Tibial nerve (tissue), 3 donors: Measurements from ENCODE around the gene APOBEC3F.
"Not testable (repeated sequence)": the region's sequence is repeated elsewhere in the genome, so short reads cannot be mapped to it uniquely, and the experiment has no call there.

Source experiments
- POLR2A ChIP-seq, 2 donors: fragments of 450-650 bp; IDR thresholded peaks; one replicate each; pipeline ENCODE4 v1.6.1; 2017; ENCODE audit warnings: antibody characterized with exemption in 2 of 2, mild to moderate bottlenecking in 2 of 2, moderate library complexity in 2 of 2
- TF ChIP-seq, protein P1 (sequence below), 5 experiments: fragments of 200-600 bp in 3 of 5; fragments of 450-650 bp in 2 of 5; sonication (generic) in 3 of 5; IDR thresholded peaks; one replicate each; pipeline ENCODE4 v1.5.1; 2016 to 2019; ENCODE audit warnings: antibody characterized with exemption in 5 of 5, mild to moderate bottlenecking in 3 of 5, moderate library complexity in 2 of 5

DNA sequence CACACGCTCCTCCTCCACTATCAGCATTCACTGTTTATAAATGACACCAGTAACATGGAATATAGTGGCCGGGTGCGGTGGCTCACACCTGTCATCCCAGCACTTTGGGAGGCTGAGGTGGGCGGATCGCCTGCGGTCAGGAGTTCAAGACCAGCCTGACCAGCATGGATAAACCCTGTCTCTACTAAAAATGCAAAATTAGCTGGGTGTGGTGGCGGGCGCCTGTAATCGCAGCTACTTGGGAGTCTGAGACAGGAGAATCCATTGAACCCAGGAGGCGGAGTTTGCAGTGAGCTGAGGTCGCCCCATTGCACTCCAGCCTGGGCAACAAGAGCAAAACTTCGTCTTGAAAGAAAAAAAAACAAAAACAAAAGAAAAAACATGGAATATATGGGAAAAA is 37.2 kb downstream of the APOBEC3F start:
- TF ChIP-seq, protein P1, sequence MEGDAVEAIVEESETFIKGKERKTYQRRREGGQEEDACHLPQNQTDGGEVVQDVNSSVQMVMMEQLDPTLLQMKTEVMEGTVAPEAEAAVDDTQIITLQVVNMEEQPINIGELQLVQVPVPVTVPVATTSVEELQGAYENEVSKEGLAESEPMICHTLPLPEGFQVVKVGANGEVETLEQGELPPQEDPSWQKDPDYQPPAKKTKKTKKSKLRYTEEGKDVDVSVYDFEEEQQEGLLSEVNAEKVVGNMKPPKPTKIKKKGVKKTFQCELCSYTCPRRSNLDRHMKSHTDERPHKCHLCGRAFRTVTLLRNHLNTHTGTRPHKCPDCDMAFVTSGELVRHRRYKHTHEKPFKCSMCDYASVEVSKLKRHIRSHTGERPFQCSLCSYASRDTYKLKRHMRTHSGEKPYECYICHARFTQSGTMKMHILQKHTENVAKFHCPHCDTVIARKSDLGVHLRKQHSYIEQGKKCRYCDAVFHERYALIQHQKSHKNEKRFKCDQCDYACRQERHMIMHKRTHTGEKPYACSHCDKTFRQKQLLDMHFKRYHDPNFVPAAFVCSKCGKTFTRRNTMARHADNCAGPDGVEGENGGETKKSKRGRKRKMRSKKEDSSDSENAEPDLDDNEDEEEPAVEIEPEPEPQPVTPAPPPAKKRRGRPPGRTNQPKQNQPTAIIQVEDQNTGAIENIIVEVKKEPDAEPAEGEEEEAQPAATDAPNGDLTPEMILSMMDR (IDR thresholded peaks at IDR 0.05): not testable (repeated sequence)
- not testable (repeated sequence) for TF ChIP-seq POLR2A (IDR thresholded peaks at IDR 0.05)
